ENCODE measurements around the gene KRT26.
"Not testable (repeated sequence)": the region's sequence is repeated elsewhere in the genome, so short reads cannot be mapped to it uniquely, and the experiment has no call there.

KRT26 gene

GRCh38 chr17:40772101-40772500 is at the start of gene KRT26:
KRT26 (minus strand) TSS chr17:40772201; CDS start chr17:40772113, 88 bp downstream.
- H3K4me3 ChIP-seq (ENCODE audit: low read depth, low read length): no peak within 1 kb of the TSS

GRCh38 chr17:40821536-40821935 is 49.5 kb upstream of the KRT26 start:
- H3K4me3 ChIP-seq (ENCODE audit: low read depth, low read length): no peak overlapping the region

GRCh38 chr17:40820228-40820838 is 48.3 kb upstream of the KRT26 start:
- no peak overlapping the region for H3K4me3 ChIP-seq (ENCODE audit: low read depth, low read length)

- H3K4me3 ChIP-seq (ENCODE audit: low read depth, low read length): peak overlapping the region; percentile 77
These were observed 47.6 kb upstream of the KRT26 start for GRCh38 chr17:40819528-40820125.

GRCh38 chr17:40818733-40819527 is 46.9 kb upstream of the KRT26 start:
- H3K4me3 ChIP-seq (ENCODE audit: low read depth, low read length): peak overlapping the region; percentile 77

GRCh38 chr17:40818343-40818732 is 46.3 kb upstream of the KRT26 start:
- peak overlapping the region; percentile 72 for H3K4me3 ChIP-seq (ENCODE audit: low read depth, low read length)

- no peak overlapping the region for H3K4me3 ChIP-seq (ENCODE audit: low read depth, low read length)
These were observed 45.2 kb upstream of the KRT26 start for GRCh38 chr17:40817103-40817682.

GRCh38 chr17:40816569-40816968 is 44.6 kb upstream of the KRT26 start:
- H3K4me3 ChIP-seq (ENCODE audit: low read depth, low read length): no peak overlapping the region

GRCh38 chr17:40815381-40815780 is 43.4 kb upstream of the KRT26 start:
- H3K4me3 ChIP-seq (ENCODE audit: low read depth, low read length): no peak overlapping the region

- not testable (repeated sequence) for H3K4me3 ChIP-seq (ENCODE audit: low read depth, low read length)
These were observed 42.7 kb upstream of the KRT26 start for GRCh38 chr17:40814657-40815056.

GRCh38 chr17:40813804-40814203 is 41.8 kb upstream of the KRT26 start:
- no peak overlapping the region for H3K4me3 ChIP-seq (ENCODE audit: low read depth, low read length)

- no peak overlapping the region for H3K4me3 ChIP-seq (ENCODE audit: low read depth, low read length)
These were observed 40.6 kb upstream of the KRT26 start for GRCh38 chr17:40812639-40813038.

- H3K4me3 ChIP-seq (ENCODE audit: low read depth, low read length): no peak overlapping the region
These were observed 38.5 kb upstream of the KRT26 start for GRCh38 chr17:40810494-40810893.

GRCh38 chr17:40809721-40810421 is 37.9 kb upstream of the KRT26 start:
- H3K4me3 ChIP-seq (ENCODE audit: low read depth, low read length): no peak overlapping the region

- no peak overlapping the region for H3K4me3 ChIP-seq (ENCODE audit: low read depth, low read length)
These were observed 34.1 kb upstream of the KRT26 start for GRCh38 chr17:40806131-40806530.

GRCh38 chr17:40803617-40804082 is 31.6 kb upstream of the KRT26 start:
- no peak overlapping the region for H3K4me3 ChIP-seq (ENCODE audit: low read depth, low read length)

- H3K4me3 ChIP-seq (ENCODE audit: low read depth, low read length): no peak overlapping the region
These were observed 29.2 kb upstream of the KRT26 start for GRCh38 chr17:40801157-40801556.

GRCh38 chr17:40800381-40800780 is 28.4 kb upstream of the KRT26 start:
- H3K4me3 ChIP-seq (ENCODE audit: low read depth, low read length): no peak overlapping the region

- no peak within 1 kb of the TSS for H3K4me3 ChIP-seq (ENCODE audit: low read depth, low read length)
These were observed 27.9 kb upstream of the KRT26 start, which contains the start of gene KRT28 for GRCh38 chr17:40799859-40800258. KRT28 (minus strand) TSS chr17:40799959; CDS start chr17:40799893, 66 bp downstream.

GRCh38 chr17:40796846-40797245 is 24.8 kb upstream of the KRT26 start:
- H3K4me3 ChIP-seq (ENCODE audit: low read depth, low read length): no peak overlapping the region
